Hepatocyte (in vitro differentiated cells): ENCODE measurements around the gene SCGB1D4. TPM values are rescaled to one million over a fixed set of nuclear protein-coding genes. Genes with fewer than 3 reads are reported as not detected.

Experiments used
- DNase-seq: peaks from one replicate; pipeline ENCODE4 v3.0.0-alpha.2; 2016; ENCODE audit warnings: low spot score
- H2AFZ ChIP-seq: fragments of 200-600 bp; sonication (generic); 2 replicates; pipeline ENCODE4 v1.6.0; 2016; ENCODE audit warnings: antibody characterized with exemption, mild to moderate bottlenecking
- H3K27ac ChIP-seq: fragments of 200-600 bp; sonication (generic); 2 replicates; pipeline ENCODE4 v1.5.1; 2016; ENCODE audit warnings: mild to moderate bottlenecking
- H3K27me3 ChIP-seq: fragments of 200-600 bp; sonication (generic); 2 replicates; pipeline ENCODE4 v1.6.1; 2016
- H3K36me3 ChIP-seq: fragments of 200-600 bp; sonication (generic); replicated peaks from 2 replicates; pipeline ENCODE4 v1.5.1; 2016; ENCODE audit warnings: low read depth; ENCODE audit not compliant: insufficient read depth
- H3K4me1 ChIP-seq: fragments of 200-600 bp; sonication (generic); 2 replicates; pipeline ENCODE4 v1.5.1; 2016; ENCODE audit warnings: mild to moderate bottlenecking, moderate library complexity; ENCODE audit not compliant: insufficient read depth
- H3K4me2 ChIP-seq: fragments of 200-600 bp; sonication (generic); 2 replicates; pipeline ENCODE4 v1.6.0; 2016
- H3K4me3 ChIP-seq: fragments of 200-600 bp; sonication (generic); 2 replicates; pipeline ENCODE4 v1.5.1; 2016; ENCODE audit warnings: mild to moderate bottlenecking
- H3K79me2 ChIP-seq: fragments of 200-600 bp; sonication (generic); 2 replicates; pipeline ENCODE4 v1.6.0; 2017; ENCODE audit warnings: mild to moderate bottlenecking
- H3K9me2 ChIP-seq: fragments of 200-600 bp; sonication (generic); replicated peaks from 2 replicates; pipeline ENCODE4 v1.6.0; 2017; ENCODE audit warnings: mild to moderate bottlenecking; ENCODE audit not compliant: insufficient read depth
- H3K9me3 ChIP-seq: fragments of 200-600 bp; sonication (generic); 2 replicates; pipeline ENCODE4 v1.5.1; 2016; ENCODE audit warnings: low read depth, mild to moderate bottlenecking
- H4K20me1 ChIP-seq: fragments of 200-600 bp; sonication (generic); 2 replicates; pipeline ENCODE4 v1.6.0; 2016; ENCODE audit warnings: mild to moderate bottlenecking; ENCODE audit not compliant: insufficient read depth, poor library complexity, severe bottlenecking
- EZH2 ChIP-seq: fragments of 200-600 bp; sonication (generic); IDR thresholded peaks from 2 replicates; pipeline ENCODE4 v1.6.1; 2016; ENCODE audit warnings: antibody characterized with exemption, mild to moderate bottlenecking, borderline replicate concordance
- EZH2phosphoT487 ChIP-seq: fragments of 200-600 bp; sonication (generic); IDR thresholded peaks from one replicate; pipeline ENCODE4 v1.6.1; 2018; ENCODE audit warnings: antibody characterized with exemption, mild to moderate bottlenecking, low read depth, moderate library complexity; ENCODE audit not compliant: unreplicated experiment, severe bottlenecking
- WGBS: methylation state at CpG from one replicate; pipeline ENCODE4 v1.1.6; 2016; ENCODE audit warnings: low lambda C conversion rate; ENCODE audit errors: missing lambda C conversion rate; 5-methylcytosine and 5-hydroxymethylcytosine counted together
- polyA plus RNA-seq: library from polyadenylated mRNA; unstranded; fragments of >200 nt; fragmentation: Nextera tagmentation; extraction: Ambion mirVana; gene quantifications from 2 replicates; pipeline ENCODE4 v1.2.1, GENCODE V29; 2016
- total RNA-seq: library from RNA; depleted of rRNA; stranded (reverse); fragments of >200 nt; gene quantifications from 2 replicates; pipeline ENCODE4 v1.2.3, GENCODE V29; 2014
- TF ChIP-seq, protein P1 (sequence below): fragments of 200-600 bp; sonication (generic); IDR thresholded peaks from 2 replicates; pipeline ENCODE4 v1.5.1; 2016; ENCODE audit warnings: antibody characterized with exemption, mild to moderate bottlenecking; ENCODE audit not compliant: poor library complexity

The SCGB1D4 gene
- total and polyA plus RNA-seq, 2 experiments from 2014 or later, result not detected

- peak; percentile 50 for DNase-seq
Observed at GRCh38 chr11:62324731-62325556, 26.1 kb upstream of the SCGB1D4 start.

GRCh38 chr11:62322524-62322923 is 23.6 kb upstream of the SCGB1D4 start:
- Histone ChIP-seq H3K4me1 (peaks cover 6% of the 10 kb centered on the region), H3K4me2 (no peak overlapping the region), H3K9me2 (no peaks in the 10 kb centered on the region), H2AFZ (no peak overlapping the region), H3K9me3 (no peaks in the 10 kb centered on the region), H3K79me2 (no peaks in the 10 kb centered on the region), H4K20me1 (no peaks in the 10 kb centered on the region), H3K36me3 (no peaks in the 10 kb centered on the region), H3K27ac (peak overlapping the region; percentile 41), H3K27me3 (no peaks in the 10 kb centered on the region), H3K4me3 (no peak overlapping the region)
- TF ChIP-seq EZH2, result no peak
- no peak for TF ChIP-seq EZH2phosphoT487
- TF ChIP-seq, protein P1, sequence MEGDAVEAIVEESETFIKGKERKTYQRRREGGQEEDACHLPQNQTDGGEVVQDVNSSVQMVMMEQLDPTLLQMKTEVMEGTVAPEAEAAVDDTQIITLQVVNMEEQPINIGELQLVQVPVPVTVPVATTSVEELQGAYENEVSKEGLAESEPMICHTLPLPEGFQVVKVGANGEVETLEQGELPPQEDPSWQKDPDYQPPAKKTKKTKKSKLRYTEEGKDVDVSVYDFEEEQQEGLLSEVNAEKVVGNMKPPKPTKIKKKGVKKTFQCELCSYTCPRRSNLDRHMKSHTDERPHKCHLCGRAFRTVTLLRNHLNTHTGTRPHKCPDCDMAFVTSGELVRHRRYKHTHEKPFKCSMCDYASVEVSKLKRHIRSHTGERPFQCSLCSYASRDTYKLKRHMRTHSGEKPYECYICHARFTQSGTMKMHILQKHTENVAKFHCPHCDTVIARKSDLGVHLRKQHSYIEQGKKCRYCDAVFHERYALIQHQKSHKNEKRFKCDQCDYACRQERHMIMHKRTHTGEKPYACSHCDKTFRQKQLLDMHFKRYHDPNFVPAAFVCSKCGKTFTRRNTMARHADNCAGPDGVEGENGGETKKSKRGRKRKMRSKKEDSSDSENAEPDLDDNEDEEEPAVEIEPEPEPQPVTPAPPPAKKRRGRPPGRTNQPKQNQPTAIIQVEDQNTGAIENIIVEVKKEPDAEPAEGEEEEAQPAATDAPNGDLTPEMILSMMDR, result no peak
- 78% methylated on average over 2 of the region's 2 CpGs for WGBS
- DNase-seq, result peak; percentile 45

More at GRCh38 chr11:62324731-62325556, 26.1 kb upstream of the SCGB1D4 start:
- H3K27ac ChIP-seq, result peak overlapping the region; percentile 67
- H4K20me1 ChIP-seq, result no peaks in the 10 kb centered on the region
- no peaks in the 10 kb centered on the region for H3K79me2 ChIP-seq
- no peaks in the 10 kb centered on the region for H3K9me2 ChIP-seq
- H3K4me1 ChIP-seq, result peaks cover 6% of the 10 kb centered on the region
- TF ChIP-seq, protein P1, result peak; percentile 39
- no peak for TF ChIP-seq EZH2
- no peak for TF ChIP-seq EZH2phosphoT487
- H3K27me3 ChIP-seq, result no peaks in the 10 kb centered on the region
- H2AFZ ChIP-seq, result no peak overlapping the region
- H3K9me3 ChIP-seq, result no peaks in the 10 kb centered on the region
- H3K4me2 ChIP-seq, result no peak overlapping the region
- WGBS, result 45% methylated on average over 18 of the region's 18 CpGs
- no peaks in the 10 kb centered on the region for H3K36me3 ChIP-seq
- no peak overlapping the region for H3K4me3 ChIP-seq

- no peaks in the 10 kb centered on the region for H3K9me2 ChIP-seq
- H3K9me3 ChIP-seq, result no peaks in the 10 kb centered on the region
- H3K27me3 ChIP-seq, result peaks cover 7% of the 10 kb centered on the region
- no peak for DNase-seq
- no peaks in the 10 kb centered on the region for H3K79me2 ChIP-seq
- H3K36me3 ChIP-seq, result no peaks in the 10 kb centered on the region
- H4K20me1 ChIP-seq, result no peaks in the 10 kb centered on the region
- H3K4me1 ChIP-seq, result no peaks in the 10 kb centered on the region
- H3K4me3 ChIP-seq, result no peak overlapping the region
- no peak overlapping the region for H3K27ac ChIP-seq
- no peak for TF ChIP-seq EZH2phosphoT487
- TF ChIP-seq, protein P1, result no peak
- no peak for TF ChIP-seq EZH2
- 81% methylated on average over 1 of the region's 1 CpG for WGBS
- no peak overlapping the region for H2AFZ ChIP-seq
- no peak overlapping the region for H3K4me2 ChIP-seq
Observed at GRCh38 chr11:62315431-62315830, 16.6 kb upstream of the SCGB1D4 start.
